Spinal cord (tissue), 10 donors: Measurements from ENCODE around the gene NRCAM. TPM values are rescaled to one million over a fixed set of nuclear protein-coding genes. Genes with fewer than 3 reads are reported as not detected.
A peak's percentile ranks its signal among the peaks of the same experiment; 100 is the strongest.
"Not testable (repeated sequence)": the region's sequence is repeated elsewhere in the genome, so short reads cannot be mapped to it uniquely, and the experiment has no call there.

ENCODE experiments used
- DNase-seq, 6 donors: peaks; one replicate each; pipeline versions ENCODE4 v3.0.0 to v3.0.0-alpha.2; 2013 to 2015; ENCODE audit warnings: low spot score in 6 of 6, low read depth in 4 of 6
- H3K27ac ChIP-seq: one replicate; pipeline ENCODE4 v1.5.1; 2013; ENCODE audit warnings: low read depth, low read length, control low read depth
- H3K27me3 ChIP-seq: one replicate; pipeline ENCODE4 v1.6.1; 2013; ENCODE audit warnings: low read length; ENCODE audit not compliant: control insufficient read depth, insufficient read depth
- H3K36me3 ChIP-seq: one replicate; pipeline ENCODE4 v1.6.1; 2013; ENCODE audit warnings: low read length; ENCODE audit not compliant: control insufficient read depth, insufficient read depth
- H3K4me1 ChIP-seq: one replicate; pipeline ENCODE4 v1.6.1; 2013; ENCODE audit warnings: low read length; ENCODE audit not compliant: control insufficient read depth, insufficient read depth
- H3K4me3 ChIP-seq: one replicate; pipeline ENCODE4 v1.5.1; 2013; ENCODE audit warnings: low read depth, low read length, control low read depth
- H3K9me3 ChIP-seq: one replicate; pipeline ENCODE4 v1.6.1; 2013; ENCODE audit warnings: low read length; ENCODE audit not compliant: control insufficient read depth, insufficient read depth
- WGBS: methylation state at CpG from one replicate; pipeline ENCODE4 v1.1.5; 2013; ENCODE audit warnings: missing lambda C conversion rate; ENCODE audit not compliant: insufficient coverage; 5-methylcytosine and 5-hydroxymethylcytosine counted together
- polyA plus RNA-seq, 2 donors: library from polyadenylated mRNA; unstranded; fragments of 120-200 nt; gene quantifications; one replicate each; pipeline ENCODE4 v1.2.1, GENCODE V29; 2013; ENCODE audit not compliant: insufficient read length in 2 of 2
- total RNA-seq, 2 donors: library from RNA; depleted of rRNA in 1 of 2; stranded (reverse); fragments of 120-200 nt in 1 of 2; fragments of >200 nt in 1 of 2; gene quantifications; one replicate each; pipeline versions ENCODE4 v1.2.3 to v1.2.4, GENCODE V29; 2013 to 2014
- donor health status: healthy.

The NRCAM gene
- total and polyA plus RNA-seq, 4 donors: 50.4 to 198 (median 140) TPM

DNA sequence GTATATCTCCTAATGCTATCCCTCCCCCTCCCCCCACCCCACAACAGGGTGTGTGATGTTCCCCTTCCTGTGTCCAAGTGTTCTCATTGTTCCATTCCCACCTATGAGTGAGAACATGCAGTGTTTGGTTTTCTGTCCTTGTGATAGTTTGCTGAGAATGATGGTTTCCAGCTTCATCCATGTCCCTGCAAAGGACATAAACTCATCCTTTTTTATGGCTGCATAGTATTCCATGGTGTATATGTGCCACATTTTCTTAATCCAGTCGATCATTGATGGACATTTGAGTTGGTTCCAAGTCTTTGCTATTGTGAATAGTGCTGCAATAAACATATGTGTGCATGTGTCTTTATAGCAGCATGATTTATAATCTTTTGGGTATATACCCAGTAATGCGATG is 68.5 kb downstream of the NRCAM start:
- not testable (repeated sequence) for H3K4me3 ChIP-seq, H3K27ac ChIP-seq, DNase-seq, H3K9me3 ChIP-seq, H3K36me3 ChIP-seq, H3K27me3 ChIP-seq, H3K4me1 ChIP-seq
- no CpG with 5 or more reads among the region's 2 CpGs for WGBS

DNA sequence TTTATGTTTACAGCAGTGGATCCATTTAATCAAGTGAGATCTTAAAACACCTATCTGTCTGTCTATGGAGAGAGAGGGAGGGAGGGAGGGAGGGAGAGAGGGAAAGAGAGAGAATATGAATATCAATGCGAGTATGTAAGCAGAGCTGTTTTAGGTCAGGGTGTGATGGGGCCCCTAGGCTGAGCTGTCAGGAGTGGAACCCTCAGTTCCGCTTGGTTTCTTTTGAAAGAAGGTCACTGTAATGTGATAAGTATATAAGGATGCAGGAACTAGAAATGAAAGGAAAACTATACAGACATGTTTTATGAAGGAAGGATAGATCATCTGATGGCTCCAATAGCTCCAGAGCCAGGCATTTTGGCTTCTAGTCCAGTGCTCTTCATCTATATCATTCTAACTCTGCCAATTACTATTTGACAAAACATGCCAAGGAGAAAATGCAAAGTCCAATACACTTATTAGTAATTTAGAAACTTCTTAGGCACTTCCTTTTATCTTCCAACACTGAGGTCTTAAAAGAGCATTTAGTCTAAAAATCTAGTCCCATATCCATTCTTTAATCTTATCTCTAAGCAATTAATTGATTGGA is 70.3 kb downstream of the NRCAM start:
- WGBS: 78% methylated on average over 2 of the region's 2 CpGs
- Histone ChIP-seq H3K36me3 (no peaks in the 10 kb centered on the region), H3K27ac (no peak overlapping the region), H3K4me3 (no peak overlapping the region), H3K27me3 (no peaks in the 10 kb centered on the region), H3K4me1 (no peaks in the 10 kb centered on the region), H3K9me3 (no peaks in the 10 kb centered on the region)
- DNase-seq: no peak

DNA sequence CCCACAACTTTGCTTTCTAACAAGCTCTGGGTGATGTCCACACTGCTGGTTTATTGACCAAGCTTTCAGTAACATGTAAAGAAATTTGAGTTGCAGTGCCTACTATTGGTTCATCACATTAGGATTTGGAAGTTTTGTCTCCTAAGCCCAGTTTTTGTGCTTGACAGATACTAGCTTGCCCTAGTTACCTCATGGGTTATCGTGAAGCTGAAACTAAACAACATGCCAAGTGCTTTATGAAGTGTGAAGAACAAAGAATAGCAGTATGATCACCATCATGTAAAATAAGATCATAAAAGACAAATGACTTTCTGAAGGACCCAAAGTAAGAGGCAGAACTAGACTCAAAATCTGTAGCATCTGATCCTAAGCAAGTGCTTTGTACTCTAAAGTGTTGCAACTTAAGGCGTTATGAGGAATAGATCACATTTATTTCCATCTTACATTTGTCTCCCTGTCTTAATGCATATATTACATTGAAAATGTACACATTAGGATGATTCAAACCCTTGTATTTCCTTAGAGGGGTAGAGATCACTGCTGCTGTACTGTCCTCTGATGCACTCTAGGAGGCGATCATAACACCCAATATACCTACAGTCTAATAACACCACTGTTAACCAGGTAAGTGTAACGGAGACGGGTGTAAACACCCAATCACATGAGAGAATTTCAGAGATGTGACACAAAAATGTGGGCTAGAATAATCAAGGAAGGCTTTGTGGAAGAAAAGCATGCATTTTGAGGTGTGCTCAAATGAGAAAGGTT is 71.3 kb downstream of the NRCAM start:
- H3K4me3 ChIP-seq: no peak overlapping the region
- H3K9me3 ChIP-seq: no peaks in the 10 kb centered on the region
- no peaks in the 10 kb centered on the region for H3K4me1 ChIP-seq
- no peak for DNase-seq
- 100% methylated on average over 1 of the region's 5 CpGs for WGBS
- H3K27me3 ChIP-seq: no peaks in the 10 kb centered on the region
- no peaks in the 10 kb centered on the region for H3K36me3 ChIP-seq
- no peak overlapping the region for H3K27ac ChIP-seq

DNA sequence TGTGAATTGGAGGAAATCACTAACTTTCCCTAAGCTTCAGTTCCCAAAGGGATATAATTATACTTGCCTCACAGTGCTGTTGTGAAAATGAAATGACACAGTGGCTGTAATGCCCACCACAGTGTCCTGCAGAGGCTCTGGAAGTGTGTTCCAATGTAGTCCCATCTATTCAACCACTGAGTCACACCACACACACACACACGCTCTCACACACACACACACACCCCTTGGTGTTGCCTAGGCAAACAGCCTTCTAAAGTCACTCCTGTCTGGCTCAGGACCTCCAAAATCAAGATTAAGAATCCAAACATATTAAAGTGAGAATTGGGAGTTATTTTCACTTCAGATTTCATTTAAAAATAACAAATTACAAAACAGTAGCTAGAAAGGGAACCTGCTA is 73.3 kb downstream of the NRCAM start:
- WGBS: no CpG with 5 or more reads among the region's 1 CpG
- DNase-seq: peak in 1 of 6 donors; percentile 33
- H3K4me3 ChIP-seq: no peak overlapping the region
- no peaks in the 10 kb centered on the region for H3K4me1 ChIP-seq
- H3K27ac ChIP-seq: no peak overlapping the region
- no peaks in the 10 kb centered on the region for H3K36me3 ChIP-seq
- H3K27me3 ChIP-seq: no peaks in the 10 kb centered on the region
- no peaks in the 10 kb centered on the region for H3K9me3 ChIP-seq

GRCh38 chr7:108380517-108380916 is 75.7 kb downstream of the NRCAM start:
- no peak overlapping the region for H3K27ac ChIP-seq
- H3K9me3 ChIP-seq: no peaks in the 10 kb centered on the region
- no peaks in the 10 kb centered on the region for H3K4me1 ChIP-seq
- DNase-seq: no peak
- H3K4me3 ChIP-seq: no peak overlapping the region
- no peaks in the 10 kb centered on the region for H3K36me3 ChIP-seq
- H3K27me3 ChIP-seq: no peaks in the 10 kb centered on the region

- H3K36me3 ChIP-seq: no peaks in the 10 kb centered on the region
- H3K9me3 ChIP-seq: no peaks in the 10 kb centered on the region
Measured at GRCh38 chr7:108376206-108376605, 80.0 kb downstream of the NRCAM start.

DNA sequence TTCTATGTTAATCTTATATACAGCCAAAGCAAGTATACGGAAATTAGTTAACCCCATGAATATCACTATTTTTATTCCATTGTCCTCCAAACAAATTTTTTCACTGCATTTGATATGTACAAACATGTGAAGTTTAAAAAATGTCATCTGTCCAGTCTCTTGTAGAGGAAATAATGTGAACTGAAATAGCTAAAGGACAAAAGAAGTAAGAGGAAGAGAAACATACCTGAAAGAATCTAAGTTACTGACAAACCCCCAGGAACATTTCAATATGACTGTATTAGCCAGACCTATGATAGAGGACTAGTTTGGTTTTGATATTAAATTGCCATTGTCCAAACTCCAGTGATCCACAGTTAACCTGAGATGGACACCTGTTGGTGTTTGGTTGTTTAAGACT is 80.6 kb downstream of the NRCAM start:
- no peaks in the 10 kb centered on the region for H3K9me3 ChIP-seq
- H3K27me3 ChIP-seq: no peaks in the 10 kb centered on the region
- no peaks in the 10 kb centered on the region for H3K4me1 ChIP-seq
- DNase-seq: no peak
- no CpG with 5 or more reads among the region's 1 CpG for WGBS
- no peak overlapping the region for H3K4me3 ChIP-seq
- H3K27ac ChIP-seq: no peak overlapping the region
- no peaks in the 10 kb centered on the region for H3K36me3 ChIP-seq

More at GRCh38 chr7:108376206-108376605, 80.0 kb downstream of the NRCAM start:
- H3K27me3 ChIP-seq: no peaks in the 10 kb centered on the region
- no peak for DNase-seq
- H3K4me1 ChIP-seq: no peaks in the 10 kb centered on the region
- no peak overlapping the region for H3K4me3 ChIP-seq
- no peak overlapping the region for H3K27ac ChIP-seq

- no peak for DNase-seq
- H3K9me3 ChIP-seq: no peaks in the 10 kb centered on the region
- no peaks in the 10 kb centered on the region for H3K27me3 ChIP-seq
- H3K4me3 ChIP-seq: no peak overlapping the region
- H3K27ac ChIP-seq: no peak overlapping the region
- H3K4me1 ChIP-seq: no peaks in the 10 kb centered on the region
- no peaks in the 10 kb centered on the region for H3K36me3 ChIP-seq
Measured at GRCh38 chr7:108374899-108375298, 81.3 kb downstream of the NRCAM start.

- 100% methylated on average over 1 of the region's 2 CpGs for WGBS
- Histone ChIP-seq H3K27me3 (no peaks in the 10 kb centered on the region), H3K9me3 (no peaks in the 10 kb centered on the region), H3K36me3 (no peaks in the 10 kb centered on the region), H3K4me3 (no peak overlapping the region), H3K27ac (no peak overlapping the region), H3K4me1 (no peaks in the 10 kb centered on the region)
- DNase-seq: no peak
Measured at GRCh38 chr7:108372618-108373017, 83.6 kb downstream of the NRCAM start.

DNA sequence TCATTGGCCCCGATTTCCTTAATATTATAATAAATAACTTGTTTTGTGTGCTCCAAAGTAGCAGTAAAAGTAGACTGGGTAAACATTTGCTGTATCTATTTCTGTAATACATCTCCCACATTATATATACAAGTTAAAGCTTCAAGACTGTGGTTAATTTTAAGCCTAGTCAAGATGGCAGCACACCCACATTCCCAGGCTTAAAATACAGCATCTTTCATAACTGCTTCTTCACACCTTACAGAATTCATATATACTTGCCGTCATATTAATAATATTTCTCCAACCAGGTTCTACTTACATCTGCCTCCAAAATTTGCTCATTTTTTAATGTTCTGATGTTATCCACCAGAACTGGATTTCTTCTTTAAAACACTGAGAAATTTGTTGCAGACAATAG is 85.6 kb downstream of the NRCAM start:
- no peaks in the 10 kb centered on the region for H3K9me3 ChIP-seq
- H3K4me1 ChIP-seq: no peaks in the 10 kb centered on the region
- DNase-seq: peak in 1 of 6 donors; percentile 31
- no CpG with 5 or more reads among the region's 2 CpGs for WGBS
- H3K27me3 ChIP-seq: no peaks in the 10 kb centered on the region
- no peak overlapping the region for H3K4me3 ChIP-seq
- no peaks in the 10 kb centered on the region for H3K36me3 ChIP-seq
- H3K27ac ChIP-seq: no peak overlapping the region
